Activated CD4-positive, alpha-beta T cell treated with anti-CD3 and anti-CD28 coated beads for 36 hours (primary cell): Measurements from ENCODE around the gene UBAP2. TPM values are rescaled to one million over a fixed set of nuclear protein-coding genes. Genes with fewer than 3 reads are reported as not detected.

Experiments
- ATAC-seq: fragments of 200-7000 bp; cut with Tn5 transposase; one replicate; pipeline ENCODE4 v1.10.0; 2021; ENCODE audit warnings: mild to moderate bottlenecking, moderate library complexity
- CTCF ChIA-PET: fragments of 350-600 bp; sonication (Branson Sonifier 250); formaldehyde crosslinking; loops from one replicate; lab custom pipeline; 2021; ENCODE audit warnings: antibody characterized with exemption; lab: Charles Lee
- POLR2A ChIA-PET: fragments of 350-600 bp; sonication (Branson Sonifier 250); formaldehyde crosslinking; loops from one replicate; lab custom pipeline; 2021; ENCODE audit warnings: antibody characterized with exemption, inconsistent platforms; lab: Charles Lee
- DNase-seq: peaks from one replicate; pipeline ENCODE4 v3.0.0-alpha.2; 2020
- H3K27ac Mint-ChIP-seq: one replicate; pipeline ENCODE4 v1.8.0; 2021; ENCODE audit warnings: mixed read lengths
- H3K27me3 Mint-ChIP-seq: one replicate; pipeline ENCODE4 v1.8.0; 2021; ENCODE audit warnings: mixed read lengths
- H3K36me3 Mint-ChIP-seq: one replicate; pipeline ENCODE4 v1.8.0; 2021; ENCODE audit warnings: low read depth, mixed read lengths
- H3K4me1 Mint-ChIP-seq: one replicate; pipeline ENCODE4 v1.8.0; 2021; ENCODE audit warnings: mixed read lengths
- H3K4me3 Mint-ChIP-seq: one replicate; pipeline ENCODE4 v1.8.0; 2021; ENCODE audit warnings: mild to moderate bottlenecking, moderate library complexity, mixed read lengths
- H3K9me3 Mint-ChIP-seq: one replicate; pipeline ENCODE4 v1.8.0; 2021; ENCODE audit warnings: low read depth, mixed read lengths
- intact Hi-C, 2 experiments: fragments of 100-400 bp; cut with DNase I in 1 of 2; cut with micrococcal nuclease in 1 of 2; formaldehyde crosslinking; loops; one replicate each; pipeline versions ENCODE4 v1.14.2 to v1.15.1; 2022 to 2024; cut with DNase I, micrococcal nuclease
- total RNA-seq, 2 experiments: library from RNA; stranded (reverse); gene quantifications; one replicate each; pipeline ENCODE4 v1.2.3, GENCODE V29; 2021

Gene UBAP2
- total RNA-seq, 2 experiments from 2014 or later, result 42.7 to 50.8 TPM

GRCh38 chr9:34079181-34079580 is 30.5 kb upstream of the UBAP2 start:
- intact Hi-C loops, result loop anchor here in 1 of 2 experiments (10.0 kb wide), 1 partner anchor 64 kb away; no protein-coding TSS in a partner anchor
- DNase-seq (peak; percentile 13), ATAC-seq (peak; percentile 54)
- Mint-ChIP-seq H3K4me1 (peaks cover 3% of the 10 kb centered on the region), H3K27ac (no peak overlapping the region), H3K4me3 (no peak overlapping the region), H3K27me3 (no peaks in the 10 kb centered on the region), H3K36me3 (no peaks in the 10 kb centered on the region), H3K9me3 (no peaks in the 10 kb centered on the region)
- POLR2A ChIA-PET, result no interaction called here
- CTCF ChIA-PET, result interaction anchor here (0.8 to 1.3 kb wide), 4 partner anchors 23 to 174 kb away, joined by 3 to 4 read pairs (median 3); no protein-coding TSS in a partner anchor

- H3K4me3 Mint-ChIP-seq, result no peak overlapping the region
- ATAC-seq, result no peak
- POLR2A ChIA-PET, result interaction anchor here (2.2 kb wide), 1 partner anchor 25 kb away, joined by 5 read pairs; the partner anchor contains the start of gene UBAP2
- H3K4me1 Mint-ChIP-seq, result no peaks in the 10 kb centered on the region
- CTCF ChIA-PET, result interaction anchor here (0.6 to 4.1 kb wide), 35 partner anchors 8 to 1807 kb away, joined by 3 to 26 read pairs (median 4); partner anchors contain the start of genes MYORG and UBAP2
- no peak overlapping the region for H3K27ac Mint-ChIP-seq
- no peaks in the 10 kb centered on the region for H3K9me3 Mint-ChIP-seq
- H3K36me3 Mint-ChIP-seq, result no peaks in the 10 kb centered on the region
- DNase-seq, result no peak
- intact Hi-C loops, result loop anchor here in 1 of 2 experiments (10.0 kb wide), 1 partner anchor 58 kb away; no protein-coding TSS in a partner anchor
- no peaks in the 10 kb centered on the region for H3K27me3 Mint-ChIP-seq
Measured at GRCh38 chr9:34072868-34073590, 24.3 kb upstream of the UBAP2 start.

GRCh38 chr9:34072410-34072809 is 23.7 kb upstream of the UBAP2 start:
- no peak overlapping the region for H3K4me3 Mint-ChIP-seq
- no peak for DNase-seq
- ATAC-seq, result no peak
- no peaks in the 10 kb centered on the region for H3K9me3 Mint-ChIP-seq
- H3K36me3 Mint-ChIP-seq, result no peaks in the 10 kb centered on the region
- CTCF ChIA-PET, result interaction anchor here (0.6 to 2.9 kb wide), 9 partner anchors 10 to 259 kb away, joined by 3 to 16 read pairs (median 5); no protein-coding TSS in a partner anchor
- H3K4me1 Mint-ChIP-seq, result no peaks in the 10 kb centered on the region
- no peaks in the 10 kb centered on the region for H3K27me3 Mint-ChIP-seq
- intact Hi-C loops, result loop anchor here in 1 of 2 experiments (10.0 kb wide), 1 partner anchor 58 kb away; no protein-coding TSS in a partner anchor
- POLR2A ChIA-PET, result interaction anchor here (2.2 kb wide), 1 partner anchor 24 kb away, joined by 5 read pairs; the partner anchor contains the start of gene UBAP2
- H3K27ac Mint-ChIP-seq, result no peak overlapping the region

- Mint-ChIP-seq H3K9me3 (no peaks in the 10 kb centered on the region), H3K27me3 (no peaks in the 10 kb centered on the region), H3K4me3 (no peak overlapping the region), H3K27ac (no peak overlapping the region), H3K36me3 (no peaks in the 10 kb centered on the region), H3K4me1 (no peaks in the 10 kb centered on the region)
- ChIA-PET CTCF (interaction anchor here (0.7 to 1.1 kb wide), 2 partner anchors 17 to 55 kb away, joined by 3 read pairs; no protein-coding TSS in a partner anchor), POLR2A (no interaction called here)
- DNase-seq, result no peak
- intact Hi-C loops, result loop anchor here in 1 of 2 experiments (10.0 kb wide), 1 partner anchor 56 kb away; no protein-coding TSS in a partner anchor
- no peak for ATAC-seq
Measured at GRCh38 chr9:34070606-34071324, 22.1 kb upstream of the UBAP2 start.

GRCh38 chr9:34069831-34070230 is 21.1 kb upstream of the UBAP2 start:
- H3K9me3 Mint-ChIP-seq, result no peaks in the 10 kb centered on the region
- no peak overlapping the region for H3K27ac Mint-ChIP-seq
- no peaks in the 10 kb centered on the region for H3K4me1 Mint-ChIP-seq
- H3K4me3 Mint-ChIP-seq, result no peak overlapping the region
- H3K27me3 Mint-ChIP-seq, result no peaks in the 10 kb centered on the region
- ChIA-PET POLR2A (no interaction called here), CTCF (interaction anchor here (0.8 to 1.1 kb wide), 2 partner anchors 16 to 136 kb away, joined by 3 read pairs; no protein-coding TSS in a partner anchor)
- DNase-seq (no peak), ATAC-seq (no peak)
- intact Hi-C loops, result loop anchor here in 1 of 2 experiments (10.0 kb wide), 1 partner anchor 55 kb away; no protein-coding TSS in a partner anchor
- no peaks in the 10 kb centered on the region for H3K36me3 Mint-ChIP-seq

- DNase-seq, result no peak
- H3K9me3 Mint-ChIP-seq, result no peaks in the 10 kb centered on the region
- no peaks in the 10 kb centered on the region for H3K27me3 Mint-ChIP-seq
- POLR2A ChIA-PET, result no interaction called here
- no peak for ATAC-seq
- no peaks in the 10 kb centered on the region for H3K4me1 Mint-ChIP-seq
- intact Hi-C loops, result no loop called here
- no peak overlapping the region for H3K4me3 Mint-ChIP-seq
- no peak overlapping the region for H3K27ac Mint-ChIP-seq
- no peaks in the 10 kb centered on the region for H3K36me3 Mint-ChIP-seq
- CTCF ChIA-PET, result interaction anchor here (1.4 kb wide), 1 partner anchor 8 kb away, joined by 8 read pairs; no protein-coding TSS in a partner anchor
Measured at GRCh38 chr9:34065541-34065940, 16.9 kb upstream of the UBAP2 start.

- Mint-ChIP-seq H3K4me3 (no peak overlapping the region), H3K27me3 (peaks cover 2% of the 10 kb centered on the region), H3K4me1 (no peaks in the 10 kb centered on the region), H3K36me3 (no peaks in the 10 kb centered on the region), H3K9me3 (no peaks in the 10 kb centered on the region), H3K27ac (no peak overlapping the region)
- DNase-seq (no peak), ATAC-seq (no peak)
- POLR2A ChIA-PET, result no interaction called here
- CTCF ChIA-PET, result interaction anchor here (1.0 kb wide), 1 partner anchor 13 kb away, joined by 3 read pairs; no protein-coding TSS in a partner anchor
- intact Hi-C loops, result no loop called here
Measured at GRCh38 chr9:34059954-34060353, 11.3 kb upstream of the UBAP2 start.

GRCh38 chr9:34059281-34059680 is 10.6 kb upstream of the UBAP2 start:
- Mint-ChIP-seq H3K4me3 (no peak overlapping the region), H3K36me3 (no peaks in the 10 kb centered on the region), H3K9me3 (no peaks in the 10 kb centered on the region), H3K4me1 (no peaks in the 10 kb centered on the region), H3K27ac (no peak overlapping the region), H3K27me3 (peaks cover 2% of the 10 kb centered on the region)
- ATAC-seq (no peak), DNase-seq (no peak)
- intact Hi-C loops, result no loop called here
- ChIA-PET CTCF (interaction anchor here (1.8 kb wide), 1 partner anchor 14 kb away, joined by 4 read pairs; no protein-coding TSS in a partner anchor), POLR2A (no interaction called here)

GRCh38 chr9:34049630-34050384 is 1.1 kb upstream of the UBAP2 start:
- H3K4me1 Mint-ChIP-seq, result peaks cover 37% of the 10 kb centered on the region
- ChIA-PET CTCF (interaction anchor here (0.6 to 1.5 kb wide), 3 partner anchors 24 to 330 kb away, joined by 3 to 7 read pairs (median 3); no protein-coding TSS in a partner anchor), POLR2A (interaction anchor here (2.1 kb wide), 1 partner anchor 129 kb away, joined by 10 read pairs; the partner anchor contains the start of gene UBAP1)
- intact Hi-C loops, result loop anchor here (1.0 to 10.0 kb wide), 14 partner anchors 37 to 1049 kb away; partner anchors contain the start of genes DCAF12 (in 2 of the 2), KIF24 (in 2 of the 2), NUDT2 (in 2 of the 2) and UBAP1 (in 2 of the 2)
- peak overlapping the region; percentile 90 for H3K4me3 Mint-ChIP-seq
- H3K36me3 Mint-ChIP-seq, result peaks cover 8% of the 10 kb centered on the region
- H3K27ac Mint-ChIP-seq, result peak overlapping the region; percentile 99
- ATAC-seq, result no peak
- no peaks in the 10 kb centered on the region for H3K9me3 Mint-ChIP-seq
- H3K27me3 Mint-ChIP-seq, result no peaks in the 10 kb centered on the region
- DNase-seq, result peak; percentile 13
